22Rv1 (cell line): ENCODE results near the gene ADAR.

Experiments
- CTCF ChIP-seq: fragments of 450-650 bp; IDR thresholded peaks from 2 replicates; pipeline ENCODE4 v1.5.1; 2017; ENCODE audit warnings: mild to moderate bottlenecking
- ZFX ChIP-seq: fragments of 450-650 bp; IDR thresholded peaks from 2 replicates; pipeline ENCODE4 v1.6.1; 2017; ENCODE audit warnings: antibody characterized with exemption, borderline replicate concordance

GRCh38 chr1:154573168-154573510, 34.8 kb downstream of the ADAR start:
- TF ChIP-seq CTCF (no peak), ZFX (no peak)
